MM.1S (cell line): ENCODE measurements around the gene TYK2.

Experiments used
- EZH2 ChIP-seq: fragments of 300-600 bp; sonication (generic); optimal IDR thresholded peaks from 2 replicates; pipeline ENCODE3; 2017; ENCODE audit warnings: low read depth, mild to moderate bottlenecking, antibody characterized with exemption, low read length, mixed read lengths
- TF ChIP-seq, protein P1 (sequence below): fragments of 300-600 bp; sonication (generic); IDR thresholded peaks from 2 replicates; pipeline ENCODE4 v1.5.1; 2016; ENCODE audit warnings: antibody characterized with exemption, low read length, mixed read lengths

DNA sequence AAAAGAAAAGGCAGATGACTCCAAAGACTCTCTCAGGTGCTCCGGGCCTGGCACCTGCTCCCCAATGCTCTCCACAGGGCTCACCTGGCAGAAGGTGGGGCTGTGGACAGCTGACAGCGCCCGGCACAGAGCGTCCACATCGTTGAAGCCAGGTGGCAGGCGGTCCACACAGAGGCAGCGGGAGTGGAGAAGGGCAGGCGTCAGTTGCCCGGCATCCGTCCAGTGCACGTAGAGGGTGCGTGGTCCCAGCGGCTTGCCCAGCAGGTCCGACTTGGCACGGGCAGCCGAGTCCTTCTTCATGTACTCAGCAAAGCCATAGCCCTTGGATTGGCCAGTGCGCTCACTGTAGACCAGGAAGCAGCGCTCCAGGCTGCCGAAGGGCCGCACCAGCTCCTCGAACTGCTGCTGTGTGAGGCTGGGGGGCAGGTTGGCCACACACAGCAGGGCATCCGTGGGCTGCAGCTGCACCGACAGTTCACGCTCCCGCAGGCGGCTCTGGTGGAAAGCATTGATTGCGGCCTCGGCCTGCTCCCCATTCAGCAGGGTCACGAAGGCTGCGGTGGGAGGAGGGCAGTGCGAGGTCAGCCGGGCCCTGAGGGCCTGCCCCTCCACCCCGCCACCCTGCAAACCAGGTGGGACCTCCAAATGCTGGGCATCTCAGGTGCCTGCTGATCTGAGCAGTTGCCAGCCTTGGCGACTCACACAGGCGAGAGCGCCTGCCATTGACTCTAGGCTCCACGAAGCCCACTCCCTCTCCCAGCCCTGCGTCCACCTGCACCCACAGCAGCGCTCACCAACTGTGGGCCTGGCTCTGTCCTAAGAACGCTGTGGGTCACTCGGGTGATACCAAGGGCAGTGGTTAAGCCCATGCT lies 51.6 kb downstream of the TYK2 start:
- TF ChIP-seq EZH2: no peak
- TF ChIP-seq, protein P1, sequence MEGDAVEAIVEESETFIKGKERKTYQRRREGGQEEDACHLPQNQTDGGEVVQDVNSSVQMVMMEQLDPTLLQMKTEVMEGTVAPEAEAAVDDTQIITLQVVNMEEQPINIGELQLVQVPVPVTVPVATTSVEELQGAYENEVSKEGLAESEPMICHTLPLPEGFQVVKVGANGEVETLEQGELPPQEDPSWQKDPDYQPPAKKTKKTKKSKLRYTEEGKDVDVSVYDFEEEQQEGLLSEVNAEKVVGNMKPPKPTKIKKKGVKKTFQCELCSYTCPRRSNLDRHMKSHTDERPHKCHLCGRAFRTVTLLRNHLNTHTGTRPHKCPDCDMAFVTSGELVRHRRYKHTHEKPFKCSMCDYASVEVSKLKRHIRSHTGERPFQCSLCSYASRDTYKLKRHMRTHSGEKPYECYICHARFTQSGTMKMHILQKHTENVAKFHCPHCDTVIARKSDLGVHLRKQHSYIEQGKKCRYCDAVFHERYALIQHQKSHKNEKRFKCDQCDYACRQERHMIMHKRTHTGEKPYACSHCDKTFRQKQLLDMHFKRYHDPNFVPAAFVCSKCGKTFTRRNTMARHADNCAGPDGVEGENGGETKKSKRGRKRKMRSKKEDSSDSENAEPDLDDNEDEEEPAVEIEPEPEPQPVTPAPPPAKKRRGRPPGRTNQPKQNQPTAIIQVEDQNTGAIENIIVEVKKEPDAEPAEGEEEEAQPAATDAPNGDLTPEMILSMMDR: no peak
